HL-60/S4 (cell line): Measurements from ENCODE around the gene TSKU.
"Not testable (repeated sequence)": the region's sequence is repeated elsewhere in the genome, so short reads cannot be mapped to it uniquely, and the experiment has no call there.

Experiments used
- in situ Hi-C: fragments of 300-500 bp; cut with MboI; formaldehyde crosslinking; loops from 2 replicates; pipeline ENCODE4 v1.14.3; 2022; ENCODE audit warnings: low sequenced_read_pairs

TSKU gene

GRCh38 chr11:76783294-76783895 is at the start of gene TSKU:
Gene TSKU (plus strand): TSS chr11:76783356. CDS start chr11:76795617, 12,261 bp downstream.
- in situ Hi-C loops: no loop called here

- in situ Hi-C loops: not testable (repeated sequence)
Observed at GRCh38 chr11:76733906-76734305, 49.2 kb upstream of the TSKU start.

- in situ Hi-C loops: no loop called here
Observed at GRCh38 chr11:76734456-76735420, 48.4 kb upstream of the TSKU start.

- in situ Hi-C loops: no loop called here
Observed at GRCh38 chr11:76735841-76736240, 47.3 kb upstream of the TSKU start.

GRCh38 chr11:76736266-76736665 is 46.9 kb upstream of the TSKU start:
- in situ Hi-C loops: no loop called here

GRCh38 chr11:76736773-76737495 is 46.2 kb upstream of the TSKU start:
- in situ Hi-C loops: no loop called here

GRCh38 chr11:76738618-76739240 is 44.4 kb upstream of the TSKU start:
- in situ Hi-C loops: no loop called here

GRCh38 chr11:76739798-76740197 is 43.4 kb upstream of the TSKU start:
- in situ Hi-C loops: no loop called here

GRCh38 chr11:76740772-76741171 is 42.4 kb upstream of the TSKU start:
- in situ Hi-C loops: no loop called here

- in situ Hi-C loops: no loop called here
Observed at GRCh38 chr11:76742902-76743301, 40.3 kb upstream of the TSKU start.

- in situ Hi-C loops: no loop called here
Observed at GRCh38 chr11:76744186-76745043, 38.7 kb upstream of the TSKU start.

GRCh38 chr11:76745044-76745376 is 38.1 kb upstream of the TSKU start:
- in situ Hi-C loops: no loop called here

GRCh38 chr11:76745561-76746207 is 37.5 kb upstream of the TSKU start:
- in situ Hi-C loops: no loop called here

- in situ Hi-C loops: no loop called here
Observed at GRCh38 chr11:76747153-76747914, 35.8 kb upstream of the TSKU start.

- in situ Hi-C loops: no loop called here
Observed at GRCh38 chr11:76747915-76748860, 35.0 kb upstream of the TSKU start.

GRCh38 chr11:76748948-76749347 is 34.2 kb upstream of the TSKU start:
- in situ Hi-C loops: no loop called here

- in situ Hi-C loops: no loop called here
Observed at GRCh38 chr11:76750067-76750466, 33.1 kb upstream of the TSKU start.

- in situ Hi-C loops: no loop called here
Observed at GRCh38 chr11:76750746-76751145, 32.4 kb upstream of the TSKU start.
